ENCODE measurements around the gene PTPRE. TPM values are rescaled to one million over a fixed set of nuclear protein-coding genes. Genes with fewer than 3 reads are reported as not detected.
A peak's percentile ranks its signal among the peaks of the same experiment; 100 is the strongest.

The PTPRE gene
- polyA plus RNA-seq, 1 donor from 2014 or later: 4.1 TPM

- Histone ChIP-seq H3K9me2 (ENCODE audit: insufficient read depth, low read length) (no peaks in the 10 kb centered on the region), H3K36me3 (ENCODE audit: insufficient read depth, low read length) (no peaks in the 10 kb centered on the region), H3K27me3 (ENCODE audit: insufficient read depth, low read depth, low read length) (peaks cover 12% of the 10 kb centered on the region), H4K20me1 (ENCODE audit: insufficient read depth) (no peaks in the 10 kb centered on the region), H3K9ac (ENCODE audit: low read length) (no peak overlapping the region), H3F3A (ENCODE audit: insufficient read depth, low read length, poor library complexity, severe bottlenecking) (no peaks in the 10 kb centered on the region), H3K9me3 (ENCODE audit: low read length) (no peaks in the 10 kb centered on the region), H3K4me2 (ENCODE audit: low read length) (no peak overlapping the region), H2AFZ (ENCODE audit: low read depth, low read length) (no peak overlapping the region), H3K79me2 (replicated peaks; ENCODE audit: insufficient read depth, low read length) (no peaks in the 10 kb centered on the region), H3K27ac (ENCODE audit: low read length) (no peak overlapping the region), H3K4me3 (ENCODE audit: low read length) (no peak overlapping the region)
- TF ChIP-seq TAF1 (IDR thresholded peaks at IDR 0.05; ENCODE audit: low read depth) (no peak), EZH2 (IDR thresholded peaks at IDR 0.05; ENCODE audit: borderline replicate concordance, insufficient read depth, low read length, poor library complexity, severe bottlenecking) (no peak), REST (IDR thresholded peaks at IDR 0.05; ENCODE audit: borderline replicate concordance) (no peak), RAD21 (conservative IDR thresholded peaks at IDR 0.05) (no peak), EP300 (conservative IDR thresholded peaks at IDR 0.05; ENCODE audit: poor library complexity, severe bottlenecking) (no peak), CTCF (IDR thresholded peaks at IDR 0.05; ENCODE audit: poor library complexity, severe bottlenecking) (no peak), MXI1 (conservative IDR thresholded peaks at IDR 0.05; ENCODE audit: poor library complexity, severe bottlenecking) (no peak), SMC3 (conservative IDR thresholded peaks at IDR 0.05; ENCODE audit: poor library complexity) (no peak), POLR2AphosphoS5 (IDR thresholded peaks at IDR 0.05) (no peak)
These were observed 1.0 kb upstream of the PTPRE start for GRCh38 chr10:127905848-127906261.

- H3K4me2 ChIP-seq (ENCODE audit: low read length): no peak overlapping the region
- no peak overlapping the region for H2AFZ ChIP-seq (ENCODE audit: low read depth, low read length)
- TF ChIP-seq EP300 (conservative IDR thresholded peaks at IDR 0.05; ENCODE audit: poor library complexity, severe bottlenecking) (no peak), RAD21 (conservative IDR thresholded peaks at IDR 0.05) (no peak), SMC3 (conservative IDR thresholded peaks at IDR 0.05; ENCODE audit: poor library complexity) (no peak), EZH2 (IDR thresholded peaks at IDR 0.05; ENCODE audit: borderline replicate concordance, insufficient read depth, low read length, poor library complexity, severe bottlenecking) (no peak), POLR2AphosphoS5 (IDR thresholded peaks at IDR 0.05) (no peak), MXI1 (conservative IDR thresholded peaks at IDR 0.05; ENCODE audit: poor library complexity, severe bottlenecking) (no peak), REST (IDR thresholded peaks at IDR 0.05; ENCODE audit: borderline replicate concordance) (no peak), TAF1 (IDR thresholded peaks at IDR 0.05; ENCODE audit: low read depth) (no peak), CTCF (IDR thresholded peaks at IDR 0.05; ENCODE audit: poor library complexity, severe bottlenecking) (no peak)
- H3K9me3 ChIP-seq (ENCODE audit: low read length): no peaks in the 10 kb centered on the region
- no peaks in the 10 kb centered on the region for H4K20me1 ChIP-seq (ENCODE audit: insufficient read depth)
- H3K27ac ChIP-seq (ENCODE audit: low read length): no peak overlapping the region
- peaks cover 12% of the 10 kb centered on the region for H3K27me3 ChIP-seq (ENCODE audit: insufficient read depth, low read depth, low read length)
- H3K9ac ChIP-seq (ENCODE audit: low read length): peak overlapping the region; percentile 66
- no peaks in the 10 kb centered on the region for H3K36me3 ChIP-seq (ENCODE audit: insufficient read depth, low read length)
- H3K4me3 ChIP-seq (ENCODE audit: low read length): peak overlapping the region; percentile 67
- no peaks in the 10 kb centered on the region for H3F3A ChIP-seq (ENCODE audit: insufficient read depth, low read length, poor library complexity, severe bottlenecking)
- no peaks in the 10 kb centered on the region for H3K9me2 ChIP-seq (ENCODE audit: insufficient read depth, low read length)
- H3K79me2 ChIP-seq (replicated peaks; ENCODE audit: insufficient read depth, low read length): no peaks in the 10 kb centered on the region
These were observed 655 bp downstream of the PTPRE start for GRCh38 chr10:127907411-127908105.

Measured in neural cell (in vitro differentiated cells).